AG09319 (cell line): Measurements from ENCODE around the gene PCBP3.

Source experiments
- DNase-seq: peaks from one replicate; pipeline ENCODE4 v3.0.0-alpha.2; 2010; ENCODE audit warnings: low read depth; ENCODE audit errors: extremely low read depth
- TF ChIP-seq, protein P1 (sequence below): IDR thresholded peaks from 2 replicates; pipeline ENCODE4 v1.5.1; 2011; ENCODE audit warnings: low read depth, mild to moderate bottlenecking, inconsistent platforms, low read length, moderate library complexity

The PCBP3 gene

DNA sequence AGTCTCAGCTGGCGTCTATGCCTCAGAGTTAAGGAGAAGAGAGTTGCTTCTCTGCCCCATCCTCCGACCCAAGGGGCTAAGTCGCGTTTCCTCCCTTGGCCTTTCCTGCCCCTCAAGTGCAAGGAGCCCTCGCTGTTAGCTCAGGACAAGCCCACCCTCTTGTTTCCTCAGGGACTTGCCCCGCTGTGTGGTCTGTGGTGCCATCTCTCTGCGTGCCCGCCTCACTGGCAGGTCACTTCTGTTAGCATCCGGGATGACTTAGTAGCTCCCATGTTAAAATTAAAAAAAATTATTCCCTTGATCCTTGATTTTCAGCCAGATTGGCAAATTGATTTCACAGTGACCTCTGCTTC, 96.5 kb downstream of the PCBP3 start:
- DNase-seq: no peak
- TF ChIP-seq, protein P1, sequence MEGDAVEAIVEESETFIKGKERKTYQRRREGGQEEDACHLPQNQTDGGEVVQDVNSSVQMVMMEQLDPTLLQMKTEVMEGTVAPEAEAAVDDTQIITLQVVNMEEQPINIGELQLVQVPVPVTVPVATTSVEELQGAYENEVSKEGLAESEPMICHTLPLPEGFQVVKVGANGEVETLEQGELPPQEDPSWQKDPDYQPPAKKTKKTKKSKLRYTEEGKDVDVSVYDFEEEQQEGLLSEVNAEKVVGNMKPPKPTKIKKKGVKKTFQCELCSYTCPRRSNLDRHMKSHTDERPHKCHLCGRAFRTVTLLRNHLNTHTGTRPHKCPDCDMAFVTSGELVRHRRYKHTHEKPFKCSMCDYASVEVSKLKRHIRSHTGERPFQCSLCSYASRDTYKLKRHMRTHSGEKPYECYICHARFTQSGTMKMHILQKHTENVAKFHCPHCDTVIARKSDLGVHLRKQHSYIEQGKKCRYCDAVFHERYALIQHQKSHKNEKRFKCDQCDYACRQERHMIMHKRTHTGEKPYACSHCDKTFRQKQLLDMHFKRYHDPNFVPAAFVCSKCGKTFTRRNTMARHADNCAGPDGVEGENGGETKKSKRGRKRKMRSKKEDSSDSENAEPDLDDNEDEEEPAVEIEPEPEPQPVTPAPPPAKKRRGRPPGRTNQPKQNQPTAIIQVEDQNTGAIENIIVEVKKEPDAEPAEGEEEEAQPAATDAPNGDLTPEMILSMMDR: no peak

DNA sequence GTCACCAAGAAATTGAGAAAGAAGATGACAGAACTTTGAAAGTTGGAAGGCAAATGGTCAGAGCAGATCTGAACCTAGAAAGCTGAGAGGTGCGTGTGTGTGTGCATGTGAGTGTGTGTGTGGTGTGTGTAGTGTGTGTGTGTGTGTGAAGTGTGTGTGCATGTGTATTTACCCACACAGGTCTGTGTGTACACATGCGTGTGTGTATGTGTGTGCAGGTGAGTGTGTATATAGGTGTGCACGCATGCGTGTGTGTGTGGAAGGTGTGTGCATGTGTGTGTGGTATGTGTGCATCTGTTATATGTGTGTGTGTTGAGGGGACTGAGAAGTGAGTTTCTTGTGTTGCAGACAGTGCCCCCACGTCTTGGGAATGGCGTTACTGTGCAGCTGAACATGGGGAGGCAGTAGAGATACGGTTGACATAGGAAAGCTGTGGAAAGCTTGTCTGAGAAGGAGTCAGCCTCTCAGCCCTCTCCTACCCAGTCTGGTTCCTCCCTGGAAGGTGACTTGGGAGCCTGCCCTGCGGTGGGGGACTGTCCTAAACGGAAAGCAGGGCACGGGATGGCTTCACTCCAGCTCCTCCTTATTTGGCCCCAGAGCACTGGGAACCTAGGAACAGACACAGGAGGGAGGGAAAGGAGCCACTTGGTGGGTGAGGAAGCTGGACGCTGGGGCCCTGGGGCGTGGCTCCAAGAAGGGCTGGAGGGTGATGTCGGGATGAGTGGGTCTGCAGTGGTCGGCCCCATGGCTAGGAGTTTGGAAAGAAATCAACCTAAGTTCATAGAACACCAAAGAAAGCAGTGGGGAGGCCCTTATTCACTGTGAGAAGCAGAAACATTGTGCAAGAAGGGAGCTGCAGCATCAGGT, 97.2 kb downstream of the PCBP3 start:
- DNase-seq: no peak

DNA sequence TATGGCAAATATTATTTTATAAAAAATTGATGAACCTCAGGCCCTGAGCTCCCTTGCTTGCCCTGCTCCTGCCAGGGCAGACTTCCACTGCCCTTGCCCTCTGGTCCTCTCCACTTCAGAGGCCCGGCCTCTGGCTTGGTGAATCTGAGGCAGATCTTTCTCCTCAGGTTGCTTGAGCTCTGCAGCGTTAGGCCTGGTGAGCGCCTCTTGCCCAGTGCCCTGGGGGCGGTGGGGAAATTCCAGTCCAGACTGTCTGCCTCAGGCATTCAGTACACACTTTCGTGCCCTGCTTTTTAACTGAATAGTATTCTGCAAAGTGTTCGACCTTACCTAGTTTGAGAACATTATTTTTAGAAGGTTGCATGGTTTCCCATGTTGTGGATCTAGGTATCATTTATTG, 98.2 kb downstream of the PCBP3 start:
- DNase-seq: no peak
- TF ChIP-seq, protein P1: no peak

More for the DNA sequence above, 97.2 kb downstream of the PCBP3 start:
- TF ChIP-seq, protein P1: no peak

DNA sequence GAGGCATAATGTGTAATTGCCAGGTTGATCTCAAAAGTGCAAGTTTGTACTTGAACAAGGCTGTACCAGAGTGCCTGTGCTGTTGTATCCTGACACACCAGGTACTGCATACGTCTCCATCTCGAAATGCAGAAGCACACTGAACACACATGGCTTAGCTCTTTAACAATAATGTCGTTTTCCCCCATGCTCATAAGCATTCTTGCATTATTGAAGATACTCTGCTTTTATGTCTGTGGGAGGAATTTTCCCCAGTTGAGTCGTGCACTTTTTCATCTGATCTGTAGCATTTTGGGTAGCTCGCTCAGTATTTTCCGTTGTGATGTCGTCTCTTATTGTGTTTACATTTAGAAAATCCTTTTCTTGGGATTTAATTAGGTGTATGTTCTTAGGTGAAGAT, 98.7 kb downstream of the PCBP3 start:
- DNase-seq: no peak
- TF ChIP-seq, protein P1: no peak

DNA sequence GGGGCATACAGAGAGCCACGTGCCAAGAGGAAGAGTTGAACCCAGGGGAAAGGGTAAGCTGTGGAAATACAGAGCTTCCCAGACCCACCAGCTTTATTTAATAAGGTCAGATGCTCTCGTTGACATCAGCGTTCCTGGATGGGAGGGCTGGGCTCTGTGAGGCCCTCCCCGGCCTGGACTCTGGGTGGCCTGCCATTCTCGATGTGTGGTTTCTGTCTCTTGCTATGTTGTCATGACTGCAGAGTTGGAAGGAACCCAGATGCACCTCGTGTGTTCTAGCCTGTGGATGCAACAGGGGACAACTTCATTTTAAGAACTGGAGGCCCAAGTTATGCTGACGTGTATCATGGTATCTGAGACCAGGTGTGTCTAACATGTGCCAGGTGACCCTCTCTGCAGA, 101.7 kb downstream of the PCBP3 start:
- no peak for DNase-seq
- TF ChIP-seq, protein P1: no peak

DNA sequence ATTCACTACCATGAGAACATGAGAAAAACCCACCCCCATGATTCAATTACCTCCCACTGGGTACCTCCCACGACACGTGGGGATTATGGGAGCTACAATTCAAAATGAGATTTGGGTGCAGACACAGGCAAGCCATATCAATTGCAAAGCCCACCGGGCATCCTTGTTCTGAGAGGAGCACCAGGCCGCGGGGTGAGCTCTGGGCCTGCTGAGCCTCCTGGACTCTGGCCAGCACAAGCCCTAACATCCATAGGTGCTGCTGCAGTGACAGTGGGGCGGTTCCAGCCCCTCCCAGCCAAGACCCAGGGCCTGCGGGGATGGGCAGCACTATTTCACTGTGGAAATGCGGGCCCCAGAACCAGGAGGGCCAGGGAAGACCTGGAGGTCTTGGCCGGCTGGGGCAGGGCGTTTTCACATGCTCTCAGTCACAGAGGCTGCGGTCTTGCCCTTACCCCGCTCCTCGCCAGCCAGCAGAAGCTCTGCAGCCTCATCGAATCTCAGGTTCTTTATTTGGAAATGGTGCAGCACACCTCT, 103.8 kb downstream of the PCBP3 start:
- TF ChIP-seq, protein P1: no peak
- DNase-seq: no peak

DNA sequence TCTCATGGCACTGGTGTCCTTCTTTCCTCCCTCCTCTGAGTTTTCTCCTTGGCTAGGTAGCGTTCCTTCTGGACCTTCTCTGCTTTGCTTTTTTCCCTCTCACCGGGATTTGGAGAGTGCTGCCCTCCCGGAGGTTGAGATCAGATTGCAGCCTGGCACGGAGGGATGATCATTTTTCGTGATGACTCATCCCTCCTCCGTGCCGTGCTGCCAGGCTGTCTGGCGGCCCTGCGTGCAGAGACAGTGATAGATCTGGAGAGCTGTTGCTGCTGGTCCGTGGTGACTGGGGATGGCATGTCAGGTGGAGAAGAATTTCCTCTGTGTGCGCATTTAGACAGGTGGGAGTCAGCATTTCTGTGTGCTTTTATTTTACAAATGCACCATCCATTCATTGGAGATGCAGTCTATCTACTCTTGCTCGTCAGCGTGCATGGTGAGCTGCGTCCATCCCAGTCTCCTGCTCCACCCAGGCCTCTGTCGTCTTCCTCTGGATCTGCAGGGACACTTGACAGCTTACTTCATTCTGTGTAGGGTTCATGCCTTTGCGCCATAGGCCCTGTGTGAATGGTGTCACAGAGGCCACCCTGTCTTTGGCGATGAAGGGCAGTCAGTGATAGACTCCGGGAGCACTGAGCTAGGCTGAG, 104.4 kb downstream of the PCBP3 start:
- TF ChIP-seq, protein P1: no peak; the same call in 1 of the 2 replicates
- DNase-seq: peak; percentile 16
